MV-4-11 (cell line): ENCODE results near the gene RNF213.
"Not testable (repeated sequence)": the region's sequence is repeated elsewhere in the genome, so short reads cannot be mapped to it uniquely, and the experiment has no call there.

Source experiments
- DNase-seq: peaks from one replicate; lab custom pipeline; 2025; lab: John Stamatoyannopoulos, UW

Gene RNF213

DNA sequence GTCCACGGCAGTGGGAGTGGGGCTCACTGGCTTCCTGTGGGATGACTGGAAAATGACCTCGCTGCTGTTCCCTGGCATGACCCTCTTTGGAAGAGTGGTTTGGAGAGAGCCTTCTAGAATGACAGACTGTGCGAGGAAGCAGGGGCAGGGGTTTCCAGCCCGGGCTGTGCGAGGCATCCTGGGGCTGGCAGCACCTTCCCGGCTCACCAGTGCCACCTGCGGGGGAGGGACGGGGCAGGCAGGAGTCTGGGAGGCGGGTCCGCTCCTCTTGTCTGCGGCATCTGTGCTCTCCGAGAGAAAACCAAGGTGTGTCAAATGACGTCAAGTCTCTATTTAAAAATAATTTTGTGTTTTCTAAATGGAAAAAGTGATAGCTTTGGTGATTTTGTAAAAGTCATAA lies 7.8 kb upstream of the RNF213 start:
- DNase-seq, result no peak

GRCh38 chr17:80253631-80254395 lies 6.8 kb upstream of the RNF213 start:
- no peak for DNase-seq

- peak; percentile 93 for DNase-seq
These were observed 6.0 kb upstream of the RNF213 start for GRCh38 chr17:80254396-80255251.

- DNase-seq, result no peak
These were observed 4.7 kb upstream of the RNF213 start for GRCh38 chr17:80256034-80256350.

- no peak for DNase-seq
These were observed 2.9 kb upstream of the RNF213 start for GRCh38 chr17:80257716-80258213.

- not testable (repeated sequence) for DNase-seq
These were observed 2.4 kb upstream of the RNF213 start for GRCh38 chr17:80258296-80258695.

GRCh38 chr17:80259457-80260068 lies 1.1 kb upstream of the RNF213 start:
- DNase-seq, result no peak

DNA sequence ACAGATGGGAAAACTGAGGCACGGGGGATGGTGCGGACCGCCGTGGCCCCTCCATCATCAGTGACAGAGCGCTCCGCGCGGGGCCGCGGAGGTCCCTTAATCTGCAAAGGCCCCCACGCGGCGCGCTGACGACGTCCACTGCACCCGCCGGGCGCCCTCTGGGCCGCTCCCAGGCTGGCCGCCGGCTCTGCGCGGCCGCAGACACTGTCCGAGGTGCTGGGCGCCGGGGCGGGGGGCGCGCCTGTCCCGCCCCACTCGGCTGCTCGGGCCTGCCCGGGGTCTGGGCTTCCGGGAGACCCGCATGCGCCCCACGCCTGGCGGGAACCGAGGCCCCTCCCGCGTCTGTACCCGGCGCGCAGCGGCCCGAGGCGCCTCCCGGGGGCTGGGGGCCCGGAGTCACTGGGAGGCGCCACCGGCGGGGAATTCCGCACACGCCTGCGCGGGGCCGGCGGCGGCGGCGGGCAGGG lies 550 bp upstream of the RNF213 start:
- DNase-seq, result peak; percentile 10

DNA sequence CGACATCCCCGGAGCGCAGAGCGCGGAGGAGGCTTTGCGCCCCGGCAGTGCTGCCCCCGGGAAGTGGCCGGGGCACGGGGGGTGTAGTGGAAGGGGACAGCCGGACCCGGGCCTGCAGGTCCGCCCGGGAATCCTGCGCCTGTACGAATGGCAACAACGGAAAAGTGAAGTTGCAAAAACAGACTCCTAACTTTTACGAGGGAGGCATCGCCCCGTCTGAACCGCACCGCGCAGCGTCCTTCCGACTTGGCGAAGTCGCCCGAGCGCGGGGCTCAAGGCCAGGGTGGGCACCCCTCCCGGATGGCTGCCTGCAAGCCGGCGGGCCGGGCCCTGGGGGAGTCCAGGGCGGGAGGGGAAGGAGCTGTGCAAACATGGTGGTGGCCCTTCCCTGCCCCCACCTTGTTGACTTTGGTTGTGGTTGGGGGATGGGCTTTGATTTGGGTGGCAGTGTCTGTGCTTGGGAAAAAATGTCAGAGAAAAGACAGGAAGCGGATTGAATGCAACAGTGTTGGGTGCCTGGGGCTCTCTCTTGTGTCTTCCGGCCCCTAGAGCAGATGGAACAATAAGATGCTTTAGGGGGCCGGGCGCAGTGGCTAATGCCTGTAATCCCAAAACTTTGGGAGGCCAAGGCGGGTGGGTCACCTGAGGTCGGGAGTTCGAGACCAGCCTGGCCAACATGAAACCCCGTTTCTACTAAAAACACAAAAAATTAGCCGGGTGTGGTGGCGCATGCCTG lies 675 bp downstream of the RNF213 start:
- DNase-seq, result no peak

DNA sequence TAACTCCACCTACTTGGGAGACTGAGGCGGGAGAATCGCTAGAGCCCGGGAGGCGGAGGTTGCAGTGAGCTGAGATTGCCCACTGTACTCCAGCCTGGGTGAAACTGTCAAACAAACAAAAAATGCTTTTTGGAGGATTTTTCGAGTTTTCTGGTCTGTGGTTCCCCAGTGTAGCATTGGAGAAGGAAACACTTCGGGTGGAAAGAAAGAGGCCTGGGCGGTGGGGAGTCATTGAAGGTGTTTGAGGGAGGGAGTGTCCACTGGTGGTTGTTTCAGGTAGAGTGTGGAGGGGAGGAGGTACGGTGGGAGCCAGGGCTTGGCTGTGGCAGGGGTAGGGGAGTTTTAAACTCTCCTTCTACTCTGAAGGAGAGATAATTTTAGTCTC lies 1.2 kb downstream of the RNF213 start:
- no peak for DNase-seq

DNA sequence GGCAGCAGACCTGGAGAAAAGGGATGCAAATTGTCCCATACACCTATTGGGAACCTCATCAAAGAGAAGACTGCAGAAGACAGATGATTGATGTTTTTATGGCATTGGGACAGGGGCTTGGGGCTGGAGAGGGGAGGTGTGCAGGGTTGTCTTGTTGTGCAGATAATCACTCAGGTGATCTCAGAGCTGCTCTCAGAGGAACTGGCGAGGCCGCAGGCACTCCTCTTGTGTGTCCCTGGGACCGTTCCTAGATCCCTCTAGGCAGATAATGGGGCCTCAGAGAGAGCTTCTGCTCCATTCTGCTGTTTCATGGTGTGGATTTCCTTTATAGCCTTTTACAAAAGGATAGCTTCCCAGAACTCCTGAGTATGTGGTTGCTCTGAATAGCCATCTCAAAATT lies 1.6 kb downstream of the RNF213 start:
- DNase-seq, result no peak

- no peak for DNase-seq
These were observed 2.2 kb downstream of the RNF213 start for GRCh38 chr17:80262775-80263244.

- peak; percentile 85 for DNase-seq
These were observed 2.9 kb downstream of the RNF213 start for GRCh38 chr17:80263253-80264204.

DNA sequence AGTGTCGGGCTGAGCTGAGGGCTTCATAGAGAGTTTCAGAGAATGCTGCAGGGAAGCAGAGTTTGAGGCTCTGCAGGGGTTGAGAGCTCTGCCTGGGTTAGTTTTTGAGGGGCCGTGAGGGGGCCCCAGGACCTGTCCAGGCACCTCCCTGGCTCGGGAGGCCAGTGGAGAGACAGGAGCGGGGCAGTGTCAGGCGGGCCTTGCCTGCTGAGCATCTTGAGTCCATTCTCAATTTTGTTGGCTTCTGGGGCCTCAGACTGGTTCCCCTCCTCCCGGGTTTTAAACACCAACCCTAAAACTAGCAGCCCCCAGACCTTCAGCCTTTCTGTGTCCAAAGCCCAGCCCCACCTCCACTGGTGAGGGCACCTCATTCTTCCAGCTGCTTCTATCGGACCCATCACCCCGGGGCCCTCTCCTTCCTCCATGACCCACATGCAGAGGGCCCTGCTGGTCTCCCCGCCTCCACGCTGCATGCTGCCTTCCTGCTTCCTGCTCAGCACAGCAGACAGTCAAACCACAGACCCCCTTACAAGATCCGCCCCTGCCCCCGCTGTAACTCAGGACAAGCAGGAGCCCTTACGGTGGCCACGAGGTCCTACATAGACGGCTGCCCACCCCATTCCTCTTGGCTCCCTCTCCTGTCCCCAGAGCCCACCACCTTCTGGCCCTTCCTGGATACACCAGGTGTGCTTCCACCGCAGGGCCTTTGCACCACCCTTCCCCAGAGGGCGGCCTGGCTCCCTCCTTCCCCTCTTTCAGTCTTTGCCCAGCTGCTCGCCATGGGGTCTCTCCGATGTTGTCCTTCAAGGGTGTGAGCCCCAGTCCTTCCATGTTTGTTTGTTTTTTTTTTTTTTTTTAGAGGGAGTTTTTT lies 3.8 kb downstream of the RNF213 start:
- DNase-seq, result no peak

DNA sequence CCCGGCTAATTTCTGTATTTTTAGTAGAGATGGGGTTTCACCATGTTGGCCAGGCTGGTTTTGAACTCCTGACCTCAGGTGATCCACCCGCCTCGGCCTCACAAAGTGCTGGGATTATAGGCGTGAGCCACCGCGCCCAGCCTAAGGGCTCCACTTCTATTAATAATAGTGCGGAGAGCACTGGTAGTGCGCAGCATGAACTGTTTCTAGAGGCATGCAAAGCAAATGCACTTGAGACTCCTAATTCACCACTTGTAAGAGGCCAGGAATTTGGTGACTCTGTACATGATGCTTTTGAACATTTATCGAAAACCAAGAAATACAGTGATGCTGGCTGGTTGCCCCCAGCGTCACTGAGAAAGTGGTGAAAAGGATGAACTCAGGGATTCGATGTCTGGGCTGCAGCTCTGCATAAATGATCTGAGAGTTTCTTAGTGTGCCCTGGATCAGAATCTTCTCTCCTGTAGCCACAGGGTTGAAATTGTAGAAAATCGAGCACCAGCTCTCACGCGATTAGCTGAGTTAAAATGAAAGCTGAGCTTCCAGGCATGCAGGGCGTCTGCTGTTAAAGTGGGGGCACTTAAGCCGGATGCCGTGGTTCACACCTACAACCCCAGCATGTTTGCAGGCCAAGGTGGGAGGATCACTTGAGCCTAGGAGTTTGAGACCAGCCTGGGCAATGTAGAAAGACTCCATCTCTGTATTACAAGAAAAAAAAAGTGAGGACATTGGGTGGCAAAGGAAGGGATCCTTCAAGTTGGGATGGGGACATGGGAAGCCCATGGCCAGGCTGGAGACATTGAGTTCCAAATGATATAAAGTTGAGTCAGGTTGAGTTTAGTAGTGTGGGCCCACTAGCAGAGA lies 4.8 kb downstream of the RNF213 start:
- no peak for DNase-seq

GRCh38 chr17:80267391-80267790 lies 6.7 kb downstream of the RNF213 start:
- DNase-seq, result no peak

GRCh38 chr17:80268427-80268826 lies 7.8 kb downstream of the RNF213 start:
- DNase-seq, result no peak

- no peak for DNase-seq
These were observed 8.8 kb downstream of the RNF213 start for GRCh38 chr17:80269405-80269807.

DNA sequence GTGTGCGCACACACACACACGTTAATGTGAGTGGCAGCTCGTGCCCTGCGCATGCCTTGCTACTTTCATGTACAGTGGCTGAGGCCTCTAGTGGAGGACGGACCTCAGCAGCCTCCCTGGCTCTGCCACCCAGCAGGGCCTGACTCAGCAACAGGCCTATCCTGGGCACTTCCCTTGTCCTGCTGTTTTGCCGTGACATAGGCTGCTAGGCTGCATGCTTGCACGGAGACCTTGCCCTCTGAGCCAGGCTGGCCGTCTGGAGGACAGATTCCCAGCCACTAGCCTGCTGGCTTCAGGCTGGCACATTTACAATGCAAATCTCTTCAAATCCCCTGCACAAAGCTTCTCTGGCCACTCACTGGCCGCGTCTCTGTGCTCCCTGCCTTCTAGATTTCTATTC lies 9.5 kb downstream of the RNF213 start:
- DNase-seq, result no peak
